Stomach (tissue), 4 donors: ENCODE measurements around the gene WNT2B.

ENCODE experiments used
- POLR2AphosphoS5 ChIP-seq, 3 donors: sonication (generic); formaldehyde crosslinking; IDR thresholded peaks; one replicate each; pipeline ENCODE4 v1.6.1; 2016; ENCODE audit warnings: antibody characterized with exemption in 3 of 3
- TF ChIP-seq, protein P1 (sequence below), 7 experiments: fragments of 450-650 bp in 4 of 7; fragments of 200-600 bp in 3 of 7; sonication (generic) in 3 of 7; IDR thresholded peaks; one replicate each; pipeline ENCODE4 v1.5.1; 2016 to 2019; ENCODE audit warnings: antibody characterized with exemption in 7 of 7, control low read depth in 2 of 7, mild to moderate bottlenecking in 1 of 7

DNA sequence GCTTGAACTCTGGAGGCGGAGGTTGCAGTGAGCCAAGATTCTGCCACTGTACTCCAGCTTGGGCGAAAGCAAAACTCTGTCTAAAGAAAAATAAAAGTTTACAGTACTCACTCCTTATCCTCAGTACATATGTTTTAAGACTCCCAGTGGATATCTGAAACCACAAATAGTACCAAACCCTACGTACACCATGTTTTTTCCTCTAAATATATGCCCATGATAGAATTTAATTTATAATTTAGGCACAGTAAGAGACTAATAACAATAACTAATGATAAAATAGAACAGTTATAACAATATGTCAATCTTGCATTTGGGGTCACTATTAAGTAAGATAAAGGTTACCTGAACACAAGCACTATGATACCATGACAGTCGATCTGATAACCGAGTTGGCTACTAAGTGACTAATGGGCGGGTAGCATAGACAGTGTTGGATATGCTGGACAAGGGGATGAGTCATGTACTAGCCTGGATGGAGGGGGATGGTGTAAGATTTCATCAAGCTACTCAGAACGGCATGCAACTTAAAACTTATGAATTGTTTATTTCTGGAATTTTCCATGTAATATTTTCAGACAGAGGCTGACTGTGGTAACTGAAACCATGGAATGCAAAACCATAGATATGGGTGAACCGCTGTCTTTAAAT is 66.5 kb downstream of the WNT2B start:
- TF ChIP-seq, protein P1, sequence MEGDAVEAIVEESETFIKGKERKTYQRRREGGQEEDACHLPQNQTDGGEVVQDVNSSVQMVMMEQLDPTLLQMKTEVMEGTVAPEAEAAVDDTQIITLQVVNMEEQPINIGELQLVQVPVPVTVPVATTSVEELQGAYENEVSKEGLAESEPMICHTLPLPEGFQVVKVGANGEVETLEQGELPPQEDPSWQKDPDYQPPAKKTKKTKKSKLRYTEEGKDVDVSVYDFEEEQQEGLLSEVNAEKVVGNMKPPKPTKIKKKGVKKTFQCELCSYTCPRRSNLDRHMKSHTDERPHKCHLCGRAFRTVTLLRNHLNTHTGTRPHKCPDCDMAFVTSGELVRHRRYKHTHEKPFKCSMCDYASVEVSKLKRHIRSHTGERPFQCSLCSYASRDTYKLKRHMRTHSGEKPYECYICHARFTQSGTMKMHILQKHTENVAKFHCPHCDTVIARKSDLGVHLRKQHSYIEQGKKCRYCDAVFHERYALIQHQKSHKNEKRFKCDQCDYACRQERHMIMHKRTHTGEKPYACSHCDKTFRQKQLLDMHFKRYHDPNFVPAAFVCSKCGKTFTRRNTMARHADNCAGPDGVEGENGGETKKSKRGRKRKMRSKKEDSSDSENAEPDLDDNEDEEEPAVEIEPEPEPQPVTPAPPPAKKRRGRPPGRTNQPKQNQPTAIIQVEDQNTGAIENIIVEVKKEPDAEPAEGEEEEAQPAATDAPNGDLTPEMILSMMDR (IDR thresholded peaks at IDR 0.05) = no peak
- TF ChIP-seq POLR2AphosphoS5 (IDR thresholded peaks at IDR 0.05) = no peak
